HuH-7 (cell line): Measurements from ENCODE around the gene STARD10.

ENCODE experiments used
- DNase-seq: peaks from one replicate; pipeline ENCODE4 v3.0.0; 2011; ENCODE audit warnings: low spot score

Gene STARD10

GRCh38 chr11:72745511-72745910 lies 48.3 kb downstream of the STARD10 start:
- DNase-seq = no peak

- no peak for DNase-seq
Observed at GRCh38 chr11:72744474-72744873, 49.4 kb downstream of the STARD10 start.

- no peak for DNase-seq
Observed at GRCh38 chr11:72743321-72744221, 50.3 kb downstream of the STARD10 start.

GRCh38 chr11:72742513-72743320 lies 51.1 kb downstream of the STARD10 start:
- no peak for DNase-seq

GRCh38 chr11:72741849-72742512 lies 51.9 kb downstream of the STARD10 start:
- peak; percentile 41 for DNase-seq

- DNase-seq = peak; percentile 37
Observed at GRCh38 chr11:72741429-72741833, 52.4 kb downstream of the STARD10 start.

- DNase-seq = no peak
Observed at GRCh38 chr11:72740562-72741428, 53.1 kb downstream of the STARD10 start.

GRCh38 chr11:72740060-72740424 lies 53.8 kb downstream of the STARD10 start:
- DNase-seq = no peak

- no peak for DNase-seq
Observed at GRCh38 chr11:72739240-72740059, 54.4 kb downstream of the STARD10 start.

- DNase-seq = no peak
Observed at GRCh38 chr11:72738199-72739141, 55.4 kb downstream of the STARD10 start.

- DNase-seq = no peak
Observed at GRCh38 chr11:72737336-72737735, 56.5 kb downstream of the STARD10 start.

- DNase-seq = no peak
Observed at GRCh38 chr11:72736452-72737069, 57.3 kb downstream of the STARD10 start.

- DNase-seq = no peak
Observed at GRCh38 chr11:72735495-72736027, 58.3 kb downstream of the STARD10 start.

GRCh38 chr11:72732329-72732728 lies 61.5 kb downstream of the STARD10 start:
- DNase-seq = no peak

- DNase-seq = no peak
Observed at GRCh38 chr11:72730737-72731136, 63.1 kb downstream of the STARD10 start.

GRCh38 chr11:72730243-72730642 lies 63.6 kb downstream of the STARD10 start:
- no peak for DNase-seq

- DNase-seq = no peak
Observed at GRCh38 chr11:72727521-72727920, 66.3 kb downstream of the STARD10 start.

GRCh38 chr11:72726266-72727220 lies 67.3 kb downstream of the STARD10 start:
- no peak for DNase-seq
